Stimulated activated naive CD8-positive, alpha-beta T cell treated with anti-CD3 and anti-CD28 coated beads, Interleukin-15, Interleukin-2, amounts not matched to agents 100 ng/mL and 50 ng/mL, for 24 hours (primary cell): ENCODE results near the gene CCNL2.

Experiments
- H3K27ac Mint-ChIP-seq: one replicate; pipeline ENCODE4 v1.8.0; 2021; ENCODE audit warnings: mild to moderate bottlenecking, mixed read lengths
- H3K27me3 Mint-ChIP-seq: one replicate; pipeline ENCODE4 v1.8.0; 2021; ENCODE audit warnings: mixed read lengths
- H3K36me3 Mint-ChIP-seq: one replicate; pipeline ENCODE4 v1.8.0; 2021; ENCODE audit warnings: low read depth, mixed read lengths
- H3K4me1 Mint-ChIP-seq: one replicate; pipeline ENCODE4 v1.8.0; 2021; ENCODE audit warnings: low read depth, mixed read lengths
- H3K4me3 Mint-ChIP-seq: one replicate; pipeline ENCODE4 v1.8.0; 2021; ENCODE audit warnings: mild to moderate bottlenecking, mixed read lengths
- H3K9me3 Mint-ChIP-seq: one replicate; pipeline ENCODE4 v1.8.0; 2021; ENCODE audit warnings: mixed read lengths

The CCNL2 gene

GRCh38 chr1:1344655-1345361 is 54.3 kb downstream of the CCNL2 start:
- Mint-ChIP-seq H3K4me1 (peaks cover 28% of the 10 kb centered on the region), H3K36me3 (peaks cover 14% of the 10 kb centered on the region), H3K27me3 (no peaks in the 10 kb centered on the region), H3K27ac (no peak overlapping the region), H3K9me3 (no peaks in the 10 kb centered on the region), H3K4me3 (no peak overlapping the region)

GRCh38 chr1:1343811-1344421 is 55.2 kb downstream of the CCNL2 start:
- Mint-ChIP-seq H3K4me1 (peaks cover 28% of the 10 kb centered on the region), H3K27me3 (no peaks in the 10 kb centered on the region), H3K36me3 (peaks cover 17% of the 10 kb centered on the region), H3K27ac (no peak overlapping the region), H3K4me3 (no peak overlapping the region), H3K9me3 (no peaks in the 10 kb centered on the region)

GRCh38 chr1:1342584-1343115 is 56.5 kb downstream of the CCNL2 start:
- Mint-ChIP-seq H3K9me3 (no peaks in the 10 kb centered on the region), H3K27me3 (no peaks in the 10 kb centered on the region), H3K27ac (no peak overlapping the region), H3K36me3 (peaks cover 20% of the 10 kb centered on the region), H3K4me3 (no peak overlapping the region), H3K4me1 (peaks cover 21% of the 10 kb centered on the region)

- Mint-ChIP-seq H3K27me3 (no peaks in the 10 kb centered on the region), H3K4me1 (peaks cover 16% of the 10 kb centered on the region), H3K36me3 (peaks cover 20% of the 10 kb centered on the region), H3K4me3 (no peak overlapping the region), H3K27ac (no peak overlapping the region), H3K9me3 (no peaks in the 10 kb centered on the region)
Measured at GRCh38 chr1:1342061-1342562, 57.0 kb downstream of the CCNL2 start.

GRCh38 chr1:1341549-1342021 is 57.5 kb downstream of the CCNL2 start:
- H3K36me3 Mint-ChIP-seq: peaks cover 20% of the 10 kb centered on the region
- no peak overlapping the region for H3K27ac Mint-ChIP-seq
- no peak overlapping the region for H3K4me3 Mint-ChIP-seq
- H3K9me3 Mint-ChIP-seq: no peaks in the 10 kb centered on the region
- H3K27me3 Mint-ChIP-seq: no peaks in the 10 kb centered on the region
- peaks cover 11% of the 10 kb centered on the region for H3K4me1 Mint-ChIP-seq

- Mint-ChIP-seq H3K27me3 (no peaks in the 10 kb centered on the region), H3K27ac (no peak overlapping the region), H3K4me3 (no peak overlapping the region), H3K36me3 (peaks cover 20% of the 10 kb centered on the region), H3K4me1 (peaks cover 7% of the 10 kb centered on the region), H3K9me3 (no peaks in the 10 kb centered on the region)
Measured at GRCh38 chr1:1340791-1341548, 58.2 kb downstream of the CCNL2 start.

- H3K9me3 Mint-ChIP-seq: no peaks in the 10 kb centered on the region
- peaks cover 5% of the 10 kb centered on the region for H3K4me1 Mint-ChIP-seq
- H3K27ac Mint-ChIP-seq: no peak overlapping the region
- H3K36me3 Mint-ChIP-seq: peaks cover 20% of the 10 kb centered on the region
- H3K27me3 Mint-ChIP-seq: no peaks in the 10 kb centered on the region
- H3K4me3 Mint-ChIP-seq: no peak overlapping the region
Measured at GRCh38 chr1:1340185-1340584, 59.0 kb downstream of the CCNL2 start.

- Mint-ChIP-seq H3K4me1 (no peaks in the 10 kb centered on the region), H3K36me3 (peaks cover 20% of the 10 kb centered on the region), H3K9me3 (no peaks in the 10 kb centered on the region), H3K27me3 (no peaks in the 10 kb centered on the region), H3K27ac (no peak overlapping the region), H3K4me3 (no peak overlapping the region)
Measured at GRCh38 chr1:1338278-1338677, 60.9 kb downstream of the CCNL2 start.

GRCh38 chr1:1337793-1338147 is 61.4 kb downstream of the CCNL2 start:
- peaks cover 20% of the 10 kb centered on the region for H3K36me3 Mint-ChIP-seq
- no peak overlapping the region for H3K27ac Mint-ChIP-seq
- no peaks in the 10 kb centered on the region for H3K4me1 Mint-ChIP-seq
- H3K9me3 Mint-ChIP-seq: no peaks in the 10 kb centered on the region
- H3K4me3 Mint-ChIP-seq: no peak overlapping the region
- no peaks in the 10 kb centered on the region for H3K27me3 Mint-ChIP-seq

- Mint-ChIP-seq H3K4me1 (no peaks in the 10 kb centered on the region), H3K27me3 (no peaks in the 10 kb centered on the region), H3K9me3 (no peaks in the 10 kb centered on the region), H3K27ac (no peak overlapping the region), H3K4me3 (no peak overlapping the region), H3K36me3 (peaks cover 20% of the 10 kb centered on the region)
Measured at GRCh38 chr1:1336931-1337792, 62.0 kb downstream of the CCNL2 start.

GRCh38 chr1:1336446-1336845 is 62.7 kb downstream of the CCNL2 start:
- no peaks in the 10 kb centered on the region for H3K27me3 Mint-ChIP-seq
- no peak overlapping the region for H3K27ac Mint-ChIP-seq
- peaks cover 17% of the 10 kb centered on the region for H3K36me3 Mint-ChIP-seq
- H3K4me1 Mint-ChIP-seq: no peaks in the 10 kb centered on the region
- no peaks in the 10 kb centered on the region for H3K9me3 Mint-ChIP-seq
- no peak overlapping the region for H3K4me3 Mint-ChIP-seq

GRCh38 chr1:1335792-1336248 is 63.3 kb downstream of the CCNL2 start:
- H3K27ac Mint-ChIP-seq: no peak overlapping the region
- H3K36me3 Mint-ChIP-seq: peaks cover 11% of the 10 kb centered on the region
- H3K9me3 Mint-ChIP-seq: no peaks in the 10 kb centered on the region
- no peaks in the 10 kb centered on the region for H3K27me3 Mint-ChIP-seq
- H3K4me3 Mint-ChIP-seq: no peak overlapping the region
- no peaks in the 10 kb centered on the region for H3K4me1 Mint-ChIP-seq
